Activated CD8-positive, alpha-beta memory T cell treated with anti-CD3 and anti-CD28 coated beads, Interleukin-2, amount 50 U/mL, for 1 hour (primary cell): ENCODE data around the gene NSUN5.
"Not testable (repeated sequence)": the region's sequence is repeated elsewhere in the genome, so short reads cannot be mapped to it uniquely, and the experiment has no call there.

Source experiments
- DNase-seq: peaks from one replicate; pipeline ENCODE4 v3.0.0-alpha.2; 2020; ENCODE audit errors: extremely low read depth

Gene NSUN5

DNA sequence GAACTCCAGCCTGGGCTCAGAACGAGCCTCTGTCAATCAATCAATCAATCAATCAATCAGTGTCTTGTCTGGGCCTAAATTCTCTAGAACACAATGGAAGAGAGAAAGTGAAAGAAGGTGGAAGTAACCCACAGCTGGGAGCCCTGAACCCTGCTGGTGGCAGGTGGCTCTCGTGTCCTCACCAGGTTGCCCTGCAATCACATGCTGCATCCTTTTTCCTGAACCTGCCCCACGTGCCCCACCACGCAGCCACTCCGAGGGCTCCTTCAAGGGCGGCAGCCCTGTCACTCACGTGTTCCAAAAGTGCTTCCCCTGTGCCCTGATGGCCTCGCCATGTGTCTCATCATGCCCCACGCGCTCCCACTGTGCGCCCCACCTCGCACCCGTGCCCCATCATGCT lies 18.8 kb upstream of the NSUN5 start:
- DNase-seq = not testable (repeated sequence)

GRCh38 chr7:73325424-73325823 lies 16.8 kb upstream of the NSUN5 start:
- DNase-seq = not testable (repeated sequence)

GRCh38 chr7:73324081-73324845 lies 15.6 kb upstream of the NSUN5 start:
- peak; percentile 4 for DNase-seq

- DNase-seq = not testable (repeated sequence)
Observed at GRCh38 chr7:73323434-73324080, 14.9 kb upstream of the NSUN5 start.

DNA sequence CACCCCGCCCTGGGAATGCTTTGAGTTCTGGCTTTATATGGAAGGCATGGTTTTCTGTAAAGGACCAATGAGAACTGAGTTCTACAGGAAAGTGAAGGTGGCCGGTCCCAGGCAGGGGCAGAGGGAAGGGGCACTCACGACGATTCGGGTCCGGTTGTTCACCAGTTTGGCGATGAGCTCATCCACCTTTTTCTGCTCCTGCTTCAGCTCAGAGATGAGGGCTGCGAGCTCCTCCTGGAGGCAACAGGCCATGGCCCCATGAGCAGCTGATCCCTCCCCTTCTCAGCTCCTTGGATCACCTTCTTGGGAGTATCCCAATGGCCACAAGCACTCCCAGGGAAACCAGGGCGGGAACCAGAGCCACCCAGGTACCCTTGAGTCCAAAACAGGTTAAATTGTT lies 11.4 kb upstream of the NSUN5 start:
- not testable (repeated sequence) for DNase-seq

GRCh38 chr7:73319541-73319940 lies 10.9 kb upstream of the NSUN5 start:
- DNase-seq = not testable (repeated sequence)

DNA sequence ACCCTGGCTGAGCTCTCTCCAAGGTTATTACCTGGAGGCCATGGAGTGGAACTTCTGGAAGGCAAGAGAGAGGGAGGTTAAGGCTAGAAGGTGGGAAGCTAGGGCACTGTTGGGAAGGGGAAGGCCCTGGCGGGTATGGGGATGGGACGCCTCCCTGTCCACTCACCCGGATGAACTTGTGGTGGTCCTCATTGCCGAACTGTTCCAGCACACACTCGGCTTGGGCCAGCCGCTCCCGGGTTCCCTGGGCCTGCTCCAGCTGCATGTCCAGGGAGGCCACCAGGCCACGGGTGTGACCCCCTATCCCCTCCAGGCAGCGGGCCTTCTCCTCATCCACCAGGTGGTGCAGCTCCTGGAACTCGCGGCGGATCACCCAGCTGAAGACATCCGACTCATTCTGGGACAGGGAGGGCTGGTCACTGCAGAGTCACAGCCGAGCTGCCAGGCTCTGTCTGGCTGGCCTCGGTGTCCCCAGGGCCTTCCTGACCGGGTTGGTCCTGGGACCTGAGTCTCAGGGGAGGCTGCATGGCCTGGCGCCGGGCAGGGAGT lies 10.1 kb upstream of the NSUN5 start:
- not testable (repeated sequence) for DNase-seq

- DNase-seq = no peak
Observed at GRCh38 chr7:73316521-73316920, 7.9 kb upstream of the NSUN5 start.

DNA sequence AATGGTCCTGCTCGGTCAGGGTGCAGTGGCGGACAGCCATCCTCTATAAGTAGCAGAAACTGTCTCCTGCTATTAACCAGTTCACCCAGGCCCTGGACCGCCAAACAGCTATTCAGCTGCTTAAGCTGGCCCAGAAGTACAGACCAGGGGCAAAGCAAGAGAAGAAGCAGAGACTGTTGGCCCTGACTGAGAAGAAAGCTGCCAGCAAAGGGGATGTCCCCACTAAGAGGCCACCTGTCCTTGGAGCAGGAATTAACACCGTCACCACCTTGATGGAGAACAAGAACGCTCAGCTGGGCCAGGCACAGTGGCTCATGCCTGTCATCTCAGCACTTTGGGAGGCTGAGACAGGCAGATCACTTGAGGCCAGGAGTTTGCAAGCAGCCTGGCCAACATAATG lies 5.6 kb upstream of the NSUN5 start:
- no peak for DNase-seq

DNA sequence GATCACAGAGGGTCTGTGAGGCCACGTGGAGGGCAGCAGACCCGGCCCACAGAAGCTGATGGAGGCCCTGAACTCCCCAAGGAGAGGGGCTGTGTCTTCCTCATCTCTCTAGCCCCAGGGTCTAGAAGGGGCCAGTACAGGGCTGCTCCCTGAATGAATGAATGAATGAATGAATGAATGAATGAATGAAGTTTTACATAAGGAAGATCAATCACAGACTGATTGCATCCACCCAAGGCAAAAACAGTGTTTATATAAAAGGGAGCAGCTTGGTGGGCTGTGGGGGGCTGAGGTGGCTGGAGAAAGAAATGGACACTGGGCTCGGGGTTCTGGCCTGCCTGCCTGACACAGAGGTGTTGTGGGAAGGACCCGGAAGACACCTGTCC lies 4.9 kb upstream of the NSUN5 start:
- no peak for DNase-seq

DNA sequence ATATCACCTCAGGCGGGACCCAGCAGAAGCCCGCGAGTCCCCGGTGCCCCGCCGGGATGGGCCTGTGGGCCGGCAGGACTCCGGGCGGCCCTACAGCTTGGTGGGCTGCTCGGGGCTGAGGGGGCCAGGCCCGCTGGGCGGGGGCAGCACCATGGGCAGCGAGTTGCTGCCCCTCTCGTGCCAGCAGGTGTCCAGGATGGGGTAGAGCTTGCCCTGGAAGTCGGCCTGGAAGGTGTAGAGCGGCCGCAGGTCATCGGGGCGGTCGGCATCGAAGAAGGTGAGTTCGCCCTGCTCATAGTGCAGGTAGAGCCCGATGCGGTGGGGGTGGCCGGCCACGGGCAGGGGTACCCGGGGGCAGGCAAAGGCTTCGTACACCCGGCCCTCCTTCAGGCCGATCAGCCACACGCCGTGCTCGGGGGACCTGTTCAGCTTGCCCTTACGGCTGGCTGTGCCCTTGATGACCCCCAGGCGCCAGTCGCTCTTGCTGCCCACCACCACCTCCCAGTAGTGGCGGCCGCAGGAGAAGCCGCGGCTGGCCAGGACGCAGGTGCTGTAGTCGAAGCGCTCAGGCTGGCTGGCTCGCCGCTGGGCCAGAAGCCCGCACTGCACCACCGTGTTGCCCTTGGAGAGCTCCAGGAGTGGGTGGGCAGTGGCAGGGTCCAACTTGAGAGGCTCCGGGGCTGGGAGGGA lies 4.3 kb upstream of the NSUN5 start:
- no peak for DNase-seq

- DNase-seq = not testable (repeated sequence)
Observed at GRCh38 chr7:73311421-73311820, 2.8 kb upstream of the NSUN5 start.

DNA sequence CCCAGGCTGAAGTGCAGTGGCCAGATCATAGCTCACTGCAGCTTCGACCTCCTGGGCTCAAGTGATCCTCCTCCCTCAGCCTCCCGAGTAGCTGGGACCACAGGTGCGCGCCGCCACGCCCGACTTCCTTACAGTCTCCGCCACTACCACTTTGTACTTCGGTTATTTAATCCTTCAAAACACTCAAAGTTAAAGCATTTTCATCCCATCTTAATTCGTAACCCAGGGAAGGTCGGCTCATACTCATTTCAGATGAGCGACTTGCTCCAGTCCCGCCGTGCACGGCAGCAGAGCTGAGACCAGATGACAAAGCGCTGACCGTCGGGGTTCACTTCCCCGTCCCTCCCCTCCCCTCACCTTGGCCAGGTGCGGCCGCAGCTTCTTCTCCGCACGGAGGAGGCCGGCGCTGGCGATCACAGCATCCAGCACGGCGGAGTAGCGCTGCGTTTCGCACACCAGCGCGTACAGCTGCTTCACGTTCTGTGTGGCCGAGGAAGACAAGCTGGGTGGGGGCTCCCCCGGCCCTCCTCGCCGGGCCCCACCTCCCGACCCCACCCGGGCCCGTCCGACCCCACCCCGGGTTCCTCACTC lies 457 bp downstream of the NSUN5 start:
- no peak for DNase-seq

DNA sequence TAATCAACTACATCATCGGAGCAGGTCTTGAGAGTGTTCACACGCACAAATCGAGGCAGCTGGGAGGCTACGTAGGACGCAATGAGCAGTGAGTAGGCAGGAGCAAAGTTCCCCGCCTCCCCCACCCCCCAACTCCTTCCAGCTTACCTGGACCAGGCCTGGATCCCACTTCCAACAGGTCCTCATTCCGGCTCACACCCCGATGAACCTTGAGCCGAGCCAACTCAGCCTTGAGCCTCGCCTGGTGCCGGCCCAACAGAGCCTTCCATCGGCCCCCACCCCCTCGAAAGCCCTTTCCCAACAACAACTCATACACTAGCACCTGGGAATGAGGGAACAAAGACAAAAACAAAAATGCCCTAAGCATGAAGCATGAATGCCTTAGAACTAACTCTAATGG lies 1.2 kb downstream of the NSUN5 start:
- no peak for DNase-seq

DNA sequence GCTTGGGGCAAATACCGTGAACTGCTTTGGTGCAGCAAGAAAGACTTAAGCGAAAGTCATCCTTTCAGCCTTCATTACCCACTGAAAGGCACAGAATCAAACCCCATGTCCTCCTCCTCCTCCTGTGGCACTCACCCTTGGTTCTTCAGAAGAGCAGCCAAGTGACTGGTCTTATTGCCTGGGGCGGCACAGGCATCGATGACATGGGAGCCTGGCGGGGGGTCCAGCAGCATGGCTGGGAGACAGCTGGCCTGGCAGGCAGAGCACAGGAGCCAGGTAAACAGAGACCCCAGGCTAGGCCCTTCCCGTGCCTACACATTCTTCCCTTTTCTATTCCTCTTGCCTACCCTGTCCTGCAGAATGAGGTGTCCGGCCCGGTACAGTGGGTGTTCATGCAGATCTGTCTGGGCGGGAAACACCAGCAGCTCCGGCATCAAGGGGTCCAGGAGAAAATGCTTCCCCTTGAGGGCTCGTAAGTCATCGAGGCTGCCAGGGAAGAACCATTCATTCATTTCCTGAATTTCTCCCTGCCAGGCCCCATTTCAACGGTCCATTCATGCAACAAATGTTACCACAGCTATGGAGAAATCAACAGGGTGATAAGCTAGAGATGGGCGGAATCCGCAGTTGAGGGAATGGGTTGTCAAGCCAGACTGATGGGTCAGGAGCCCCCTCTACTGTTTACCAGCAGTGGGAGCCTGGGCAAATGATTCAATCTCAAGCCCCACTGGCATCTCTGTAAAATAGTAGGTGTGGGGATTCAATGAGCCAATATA lies 3.8 kb downstream of the NSUN5 start:
- not testable (repeated sequence) for DNase-seq

DNA sequence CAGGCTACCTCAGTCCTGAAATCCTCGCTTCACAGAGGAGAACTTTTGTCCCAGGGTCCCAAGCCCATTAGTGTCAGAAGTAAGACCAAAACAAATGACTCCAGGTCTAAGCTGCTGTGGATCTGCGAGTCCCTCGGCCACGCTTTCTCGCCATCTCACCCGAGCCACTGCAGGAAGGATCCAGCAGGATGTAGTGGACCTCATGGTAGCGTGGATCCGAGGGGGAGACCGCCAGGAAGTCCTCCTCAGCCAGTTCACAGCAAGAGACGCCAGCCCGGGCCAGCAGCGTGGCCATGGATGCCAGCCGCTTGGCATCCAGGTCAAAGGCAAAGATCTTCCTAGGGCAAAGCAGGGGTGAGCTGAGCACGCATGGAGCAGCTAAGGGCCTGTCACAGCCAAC lies 4.6 kb downstream of the NSUN5 start:
- no peak for DNase-seq

- DNase-seq = no peak
Observed at GRCh38 chr7:73303546-73303945, 5.1 kb downstream of the NSUN5 start.

DNA sequence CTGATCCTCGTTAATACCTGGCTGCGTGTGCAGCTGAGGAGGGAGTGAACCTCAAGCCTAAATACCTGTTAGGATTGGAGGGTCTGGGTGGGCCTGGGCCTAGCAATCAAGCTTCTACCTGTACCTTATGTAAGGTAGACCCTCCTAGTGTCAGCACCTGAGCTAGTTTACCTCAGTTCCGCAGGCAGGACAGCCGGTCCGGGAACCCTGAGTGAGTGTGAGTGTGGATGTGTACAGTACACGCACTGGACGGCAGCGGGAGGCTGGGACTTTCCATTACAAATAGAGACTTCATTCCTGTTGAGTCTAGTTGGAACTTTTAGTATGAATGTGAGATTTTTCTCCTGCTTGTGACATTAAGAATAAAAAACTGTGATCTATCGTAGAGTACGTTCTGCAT lies 5.8 kb downstream of the NSUN5 start:
- DNase-seq = not testable (repeated sequence)

GRCh38 chr7:73301108-73301507 lies 7.5 kb downstream of the NSUN5 start:
- DNase-seq = not testable (repeated sequence)

DNA sequence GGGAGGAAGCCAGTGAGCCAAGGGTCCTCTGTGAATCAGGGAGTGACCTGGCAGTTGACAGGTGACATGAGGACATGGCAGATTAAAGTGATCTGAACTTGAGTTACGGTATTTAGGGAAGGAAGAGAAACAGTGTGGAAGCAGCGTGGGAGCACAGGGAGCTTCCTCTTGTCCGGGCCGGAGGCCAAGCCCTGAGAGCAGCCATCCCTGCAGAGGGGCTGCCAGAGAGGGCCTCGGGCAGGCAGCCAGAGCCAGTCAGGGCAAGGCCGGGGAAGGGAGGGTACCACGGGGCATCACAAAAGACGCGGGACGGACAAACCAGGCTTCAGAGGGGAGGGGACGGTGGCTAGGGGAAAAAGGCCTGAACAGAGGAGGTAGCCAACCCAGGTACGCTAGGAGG lies 8.8 kb downstream of the NSUN5 start:
- not testable (repeated sequence) for DNase-seq

- not testable (repeated sequence) for DNase-seq
Observed at GRCh38 chr7:73297706-73298105, 10.9 kb downstream of the NSUN5 start.
